ENCODE results near the gene LRFN2. TPM values are rescaled to one million over a fixed set of nuclear protein-coding genes. Genes with fewer than 3 reads are reported as not detected.

The LRFN2 gene
- total and polyA plus RNA-seq, 4 donors = under 0.01 to 0.01 TPM; not detected in 2

GRCh38 chr6:40371095-40371494 lies 216.1 kb downstream of the LRFN2 start:
- 93% methylated on average over 1 of the region's 1 CpG for WGBS
- TF ChIP-seq FOXA2 (IDR thresholded peaks at IDR 0.05) (no peak), ZBTB33 (IDR thresholded peaks at IDR 0.05) (no peak), CTCF (IDR thresholded peaks at IDR 0.05; ENCODE audit: low read depth, low read length, missing input control) (no peak), RXRA (IDR thresholded peaks at IDR 0.05) (no peak), FOXA1 (IDR thresholded peaks at IDR 0.05) (no peak), HNF4G (IDR thresholded peaks at IDR 0.05) (no peak), ATF3 (IDR thresholded peaks at IDR 0.05) (no peak), EGR1 (IDR thresholded peaks at IDR 0.05; ENCODE audit: low read depth in 2 of 2) (no peak), TAF1 (conservative IDR thresholded peaks at IDR 0.05) (no peak), YY1 (IDR thresholded peaks at IDR 0.05) (no peak), SP1 (IDR thresholded peaks at IDR 0.05) (no peak), REST (IDR thresholded peaks at IDR 0.05) (no peak)
- TF ChIP-seq, protein P1, sequence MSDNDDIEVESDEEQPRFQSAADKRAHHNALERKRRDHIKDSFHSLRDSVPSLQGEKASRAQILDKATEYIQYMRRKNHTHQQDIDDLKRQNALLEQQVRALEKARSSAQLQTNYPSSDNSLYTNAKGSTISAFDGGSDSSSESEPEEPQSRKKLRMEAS (IDR thresholded peaks at IDR 0.05) = no peak

GRCh38 chr6:40369891-40370290 lies 217.3 kb downstream of the LRFN2 start:
- DNase-seq (ENCODE audit: low spot score) = no peak
- peaks cover 0 to 6% (median 0%) of the 10 kb centered on the region in 4 donors for H3K9me3 ChIP-seq (ENCODE audit: control insufficient read depth in 4 of 4, low read length in 3 of 4)
- no peak overlapping the region for H3K4me3 ChIP-seq (ENCODE audit: low read depth in 1 of 3, low read length in 3 of 3)
- H3K27me3 ChIP-seq (ENCODE audit: control insufficient read depth in 4 of 4, insufficient read depth in 4 of 4, low read length in 3 of 4) = no peaks in the 10 kb centered on the region
- H3K4me1 ChIP-seq (ENCODE audit: control insufficient read depth in 4 of 4, insufficient read depth in 4 of 4, low read length in 3 of 4) = no peaks in the 10 kb centered on the region
- no peak overlapping the region for H3K9ac ChIP-seq (ENCODE audit: low read depth in 1 of 2, low read length in 2 of 2)
- no peaks in the 10 kb centered on the region for H3K36me3 ChIP-seq (ENCODE audit: control insufficient read depth in 4 of 4, insufficient read depth in 3 of 4, low read depth in 1 of 4, low read length in 3 of 4)
- H3K27ac ChIP-seq (ENCODE audit: low read depth in 1 of 2, low read length in 2 of 2) = no peak overlapping the region
- 43% methylated on average over 1 of the region's 1 CpG for WGBS
- TF ChIP-seq, protein P1 (IDR thresholded peaks at IDR 0.05) = no peak
- TF ChIP-seq CTCF (IDR thresholded peaks at IDR 0.05; ENCODE audit: low read depth, low read length, missing input control) (no peak), SP1 (IDR thresholded peaks at IDR 0.05) (no peak), HNF4G (IDR thresholded peaks at IDR 0.05) (no peak), JUND (IDR thresholded peaks at IDR 0.05) (no peak), FOXA1 (IDR thresholded peaks at IDR 0.05) (no peak), YY1 (IDR thresholded peaks at IDR 0.05) (no peak), ZBTB33 (IDR thresholded peaks at IDR 0.05) (no peak), EGR1 (IDR thresholded peaks at IDR 0.05; ENCODE audit: low read depth in 2 of 2) (no peak), RXRA (IDR thresholded peaks at IDR 0.05) (no peak), TAF1 (conservative IDR thresholded peaks at IDR 0.05) (no peak), HNF4A (conservative IDR thresholded peaks at IDR 0.05) (no peak), RAD21 (IDR thresholded peaks at IDR 0.05) (no peak), GABPA (IDR thresholded peaks at IDR 0.05 in 1 of 2, conservative IDR thresholded peaks at IDR 0.05 in 1 of 2) (no peak), NR2F2 (IDR thresholded peaks at IDR 0.05) (no peak), ATF3 (IDR thresholded peaks at IDR 0.05) (no peak)

More at GRCh38 chr6:40371095-40371494, 216.1 kb downstream of the LRFN2 start:
- H3K9me3 ChIP-seq (ENCODE audit: control insufficient read depth in 4 of 4, low read length in 3 of 4) = peaks cover 0 to 6% (median 0%) of the 10 kb centered on the region in 4 donors
- H3K27ac ChIP-seq (ENCODE audit: low read depth in 1 of 2, low read length in 2 of 2) = no peak overlapping the region
- H3K9ac ChIP-seq (ENCODE audit: low read depth in 1 of 2, low read length in 2 of 2) = no peak overlapping the region
- H3K27me3 ChIP-seq (ENCODE audit: control insufficient read depth in 4 of 4, insufficient read depth in 4 of 4, low read length in 3 of 4) = no peaks in the 10 kb centered on the region
- H3K4me3 ChIP-seq (ENCODE audit: low read depth in 1 of 3, low read length in 3 of 3) = no peak overlapping the region
- H3K36me3 ChIP-seq (ENCODE audit: control insufficient read depth in 4 of 4, insufficient read depth in 3 of 4, low read depth in 1 of 4, low read length in 3 of 4) = no peaks in the 10 kb centered on the region
- DNase-seq (ENCODE audit: low spot score) = no peak
- no peaks in the 10 kb centered on the region for H3K4me1 ChIP-seq (ENCODE audit: control insufficient read depth in 4 of 4, insufficient read depth in 4 of 4, low read length in 3 of 4)
